Esophagus muscularis mucosa (tissue), 4 donors: ENCODE measurements around the gene CDV3.

Experiments
- EP300 ChIP-seq: sonication (generic); formaldehyde crosslinking; IDR thresholded peaks from one replicate; pipeline ENCODE4 v1.6.1; 2017; ENCODE audit warnings: antibody characterized with exemption
- POLR2A ChIP-seq: fragments of 450-650 bp; IDR thresholded peaks from one replicate; pipeline ENCODE4 v1.6.1; 2017; ENCODE audit warnings: antibody characterized with exemption, moderate library complexity, mild to moderate bottlenecking, low read depth
- POLR2AphosphoS5 ChIP-seq, 2 donors: sonication (generic); formaldehyde crosslinking; IDR thresholded peaks; one replicate each; pipeline ENCODE4 v1.6.1; 2017; ENCODE audit warnings: antibody characterized with exemption in 2 of 2
- TF ChIP-seq, protein P1 (sequence below), 3 experiments: fragments of 200-600 bp in 2 of 3; fragments of 450-650 bp in 1 of 3; sonication (generic) in 2 of 3; IDR thresholded peaks; one replicate each; pipeline ENCODE4 v1.5.1; 2017 to 2019; ENCODE audit warnings: antibody characterized with exemption in 3 of 3, mild to moderate bottlenecking in 2 of 3, moderate library complexity in 1 of 3

DNA sequence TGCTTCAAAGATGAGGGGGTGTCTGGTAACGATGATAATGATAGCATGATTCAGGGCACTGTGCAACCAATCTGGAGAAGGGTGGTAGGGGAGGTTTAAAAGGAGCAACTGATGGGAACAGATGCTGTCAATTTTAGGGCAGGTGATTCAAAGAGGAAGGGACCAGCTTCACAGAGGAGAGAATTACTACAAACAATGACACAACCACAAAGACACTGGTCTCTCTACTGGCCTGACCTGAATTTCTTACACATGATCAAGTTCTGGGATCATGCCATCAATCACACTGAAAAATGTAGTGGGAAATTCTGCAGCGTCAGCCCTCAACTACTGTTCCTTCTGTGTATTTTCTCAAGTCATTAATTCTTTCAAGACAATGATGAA lies 2.6 kb upstream of the CDV3 start:
- TF ChIP-seq POLR2AphosphoS5 (IDR thresholded peaks at IDR 0.05) (no peak), POLR2A (no peak), EP300 (no peak)
- TF ChIP-seq, protein P1, sequence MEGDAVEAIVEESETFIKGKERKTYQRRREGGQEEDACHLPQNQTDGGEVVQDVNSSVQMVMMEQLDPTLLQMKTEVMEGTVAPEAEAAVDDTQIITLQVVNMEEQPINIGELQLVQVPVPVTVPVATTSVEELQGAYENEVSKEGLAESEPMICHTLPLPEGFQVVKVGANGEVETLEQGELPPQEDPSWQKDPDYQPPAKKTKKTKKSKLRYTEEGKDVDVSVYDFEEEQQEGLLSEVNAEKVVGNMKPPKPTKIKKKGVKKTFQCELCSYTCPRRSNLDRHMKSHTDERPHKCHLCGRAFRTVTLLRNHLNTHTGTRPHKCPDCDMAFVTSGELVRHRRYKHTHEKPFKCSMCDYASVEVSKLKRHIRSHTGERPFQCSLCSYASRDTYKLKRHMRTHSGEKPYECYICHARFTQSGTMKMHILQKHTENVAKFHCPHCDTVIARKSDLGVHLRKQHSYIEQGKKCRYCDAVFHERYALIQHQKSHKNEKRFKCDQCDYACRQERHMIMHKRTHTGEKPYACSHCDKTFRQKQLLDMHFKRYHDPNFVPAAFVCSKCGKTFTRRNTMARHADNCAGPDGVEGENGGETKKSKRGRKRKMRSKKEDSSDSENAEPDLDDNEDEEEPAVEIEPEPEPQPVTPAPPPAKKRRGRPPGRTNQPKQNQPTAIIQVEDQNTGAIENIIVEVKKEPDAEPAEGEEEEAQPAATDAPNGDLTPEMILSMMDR (IDR thresholded peaks at IDR 0.05), result no peak
